Esophagus mucosa (tissue), 1 donor: Measurements from ENCODE around the gene ALDH16A1. TPM values are rescaled to one million over a fixed set of nuclear protein-coding genes. Genes with fewer than 3 reads are reported as not detected.

Experiments used
- ATAC-seq: fragments of 200-7000 bp; cut with Tn5 transposase; one replicate; pipeline ENCODE4 v1.9.1; 2020
- total RNA-seq: library from RNA; stranded (reverse); gene quantifications from one replicate; pipeline ENCODE4 v1.2.4, GENCODE V29; 2023
- donor health status: DM: yes; HTN: yes; CAD: no.

The ALDH16A1 gene
- total RNA-seq, 1 donor from 2014 or later, result 27.2 TPM

GRCh38 chr19:49518033-49518432, 65.0 kb downstream of the ALDH16A1 start:
- no peak for ATAC-seq

Other genes with a start within 250 kb of the ALDH16A1 start
- 0.48 TPM for gene SLC6A16, start 128.0 kb upstream of the ALDH16A1 start, total RNA-seq
- gene CD37, start 117.8 kb upstream of the ALDH16A1 start, total RNA-seq, result 3.5 TPM
- gene TEAD2, start 90.8 kb upstream of the ALDH16A1 start, total RNA-seq, result 8.0 TPM
- gene DKKL1, start 89.3 kb upstream of the ALDH16A1 start, total RNA-seq, result 0.24 TPM
- not detected for gene KASH5, start 65.0 kb upstream of the ALDH16A1 start, total RNA-seq
- not detected for gene PTH2, start 29.8 kb upstream of the ALDH16A1 start, total RNA-seq
- gene GFY, start 27.8 kb upstream of the ALDH16A1 start, total RNA-seq, result not detected
- not detected for gene SLC17A7, start 11.7 kb upstream of the ALDH16A1 start, total RNA-seq
- 53.6 TPM for gene PIH1D1, start 1.4 kb upstream of the ALDH16A1 start, total RNA-seq
- 3.3 TPM for gene FLT3LG, start 21.0 kb downstream of the ALDH16A1 start, total RNA-seq
- gene RPL13A, start 34.4 kb downstream of the ALDH16A1 start, total RNA-seq, result 2,820 TPM
- gene RPS11, start 43.2 kb downstream of the ALDH16A1 start, total RNA-seq, result 1,446 TPM
- gene FCGRT, start 59.4 kb downstream of the ALDH16A1 start, total RNA-seq, result 30.4 TPM
- gene RCN3, start 74.8 kb downstream of the ALDH16A1 start, total RNA-seq, result 1.8 TPM
- gene NOSIP, start 127.3 kb downstream of the ALDH16A1 start, total RNA-seq, result 38.6 TPM
- gene PRRG2, start 128.1 kb downstream of the ALDH16A1 start, total RNA-seq, result 13.2 TPM
- gene PRR12, start 138.0 kb downstream of the ALDH16A1 start, total RNA-seq, result 11.7 TPM
- 16.4 TPM for gene RRAS, start 186.9 kb downstream of the ALDH16A1 start, total RNA-seq
- gene SCAF1, start 189.0 kb downstream of the ALDH16A1 start, total RNA-seq, result 31.0 TPM
- 38.6 TPM for gene IRF3, start 212.6 kb downstream of the ALDH16A1 start, total RNA-seq
- gene BCL2L12, start 212.7 kb downstream of the ALDH16A1 start, total RNA-seq, result 23.5 TPM
- gene PRMT1, start 224.0 kb downstream of the ALDH16A1 start, total RNA-seq, result 99.0 TPM
- 0.92 TPM for gene ADM5, start 236.4 kb downstream of the ALDH16A1 start, total RNA-seq
- gene CPT1C, start 237.9 kb downstream of the ALDH16A1 start, total RNA-seq, result 1.1 TPM